ENCODE results near the gene PTPRN.
A peak's percentile ranks its signal among the peaks of the same experiment; 100 is the strongest.
"Not testable (repeated sequence)": the region's sequence is repeated elsewhere in the genome, so short reads cannot be mapped to it uniquely, and the experiment has no call there.

The PTPRN gene

GRCh38 chr2:219334076-219334475 is 24.9 kb upstream of the PTPRN start:
- no peak overlapping the region for H3K9ac ChIP-seq (ENCODE audit: low read length)
- H3K4me3 ChIP-seq (ENCODE audit: low read depth, low read length), result no peak overlapping the region
- 0 out of 2 replicates have a peak, but pooled peaks cover 5% of the 10 kb centered on the region for H3K4me1 ChIP-seq (ENCODE audit: control insufficient read depth, insufficient read depth, low read length)
- H3K27me3 ChIP-seq (ENCODE audit: control insufficient read depth, insufficient read depth, low read length), result peaks cover 59% of the 10 kb centered on the region
- H3K27ac ChIP-seq (ENCODE audit: low read depth, low read length), result no peak overlapping the region
- H3K36me3 ChIP-seq (ENCODE audit: control insufficient read depth, insufficient read depth, low read length), result no peaks in the 10 kb centered on the region
- no peaks in the 10 kb centered on the region for H3K9me3 ChIP-seq (ENCODE audit: control insufficient read depth, insufficient read depth, low read depth, low read length)

GRCh38 chr2:219332542-219332941 is 23.3 kb upstream of the PTPRN start, which contains the start of gene RESP18:
RESP18 (minus strand) TSS chr2:219332744.
- Histone ChIP-seq H3K4me3 (ENCODE audit: low read depth, low read length) (peak within 1 kb of the TSS; percentile 55), H3K9me3 (ENCODE audit: control insufficient read depth, insufficient read depth, low read depth, low read length) (no peaks in the 10 kb centered on the region), H3K36me3 (ENCODE audit: control insufficient read depth, insufficient read depth, low read length) (no peaks in the 10 kb centered on the region), H3K4me1 (ENCODE audit: control insufficient read depth, insufficient read depth, low read length) (0 out of 2 replicates have a peak, but pooled peaks cover 5% of the 10 kb centered on the region), H3K9ac (ENCODE audit: low read length) (no peak within 1 kb of the TSS), H3K27ac (ENCODE audit: low read depth, low read length) (no peak within 1 kb of the TSS), H3K27me3 (ENCODE audit: control insufficient read depth, insufficient read depth, low read length) (peaks cover 75% of the 10 kb centered on the region)

- no peak overlapping the region for H3K9ac ChIP-seq (ENCODE audit: low read length)
- no peaks in the 10 kb centered on the region for H3K9me3 ChIP-seq (ENCODE audit: control insufficient read depth, insufficient read depth, low read depth, low read length)
- H3K27me3 ChIP-seq (ENCODE audit: control insufficient read depth, insufficient read depth, low read length), result peaks cover 80% of the 10 kb centered on the region
- H3K4me3 ChIP-seq (ENCODE audit: low read depth, low read length), result peak overlapping the region; percentile 55
- 0 out of 2 replicates have a peak, but pooled peaks cover 5% of the 10 kb centered on the region for H3K4me1 ChIP-seq (ENCODE audit: control insufficient read depth, insufficient read depth, low read length)
- H3K36me3 ChIP-seq (ENCODE audit: control insufficient read depth, insufficient read depth, low read length), result no peaks in the 10 kb centered on the region
- H3K27ac ChIP-seq (ENCODE audit: low read depth, low read length), result no peak overlapping the region
These were observed 22.5 kb upstream of the PTPRN start for GRCh38 chr2:219331560-219332213.

- Histone ChIP-seq H3K27ac (ENCODE audit: low read depth, low read length) (no peak overlapping the region), H3K4me1 (ENCODE audit: control insufficient read depth, insufficient read depth, low read length) (0 out of 2 replicates have a peak, but pooled peaks cover 5% of the 10 kb centered on the region), H3K27me3 (ENCODE audit: control insufficient read depth, insufficient read depth, low read length) (peaks cover 81% of the 10 kb centered on the region), H3K9me3 (ENCODE audit: control insufficient read depth, insufficient read depth, low read depth, low read length) (no peaks in the 10 kb centered on the region), H3K36me3 (ENCODE audit: control insufficient read depth, insufficient read depth, low read length) (no peaks in the 10 kb centered on the region), H3K9ac (ENCODE audit: low read length) (no peak overlapping the region), H3K4me3 (ENCODE audit: low read depth, low read length) (no peak overlapping the region)
These were observed 18.5 kb upstream of the PTPRN start for GRCh38 chr2:219327719-219328118.

GRCh38 chr2:219325657-219326315 is 16.6 kb upstream of the PTPRN start:
- H3K36me3 ChIP-seq (ENCODE audit: control insufficient read depth, insufficient read depth, low read length), result no peaks in the 10 kb centered on the region
- H3K4me3 ChIP-seq (ENCODE audit: low read depth, low read length), result no peak overlapping the region
- no peak overlapping the region for H3K27ac ChIP-seq (ENCODE audit: low read depth, low read length)
- peaks cover 72% of the 10 kb centered on the region for H3K27me3 ChIP-seq (ENCODE audit: control insufficient read depth, insufficient read depth, low read length)
- H3K9ac ChIP-seq (ENCODE audit: low read length), result no peak overlapping the region
- no peaks in the 10 kb centered on the region for H3K4me1 ChIP-seq (ENCODE audit: control insufficient read depth, insufficient read depth, low read length)
- no peaks in the 10 kb centered on the region for H3K9me3 ChIP-seq (ENCODE audit: control insufficient read depth, insufficient read depth, low read depth, low read length)

GRCh38 chr2:219325136-219325535 is 15.9 kb upstream of the PTPRN start:
- H3K4me1 ChIP-seq (ENCODE audit: control insufficient read depth, insufficient read depth, low read length), result no peaks in the 10 kb centered on the region
- peaks cover 66% of the 10 kb centered on the region for H3K27me3 ChIP-seq (ENCODE audit: control insufficient read depth, insufficient read depth, low read length)
- H3K36me3 ChIP-seq (ENCODE audit: control insufficient read depth, insufficient read depth, low read length), result no peaks in the 10 kb centered on the region
- no peak overlapping the region for H3K4me3 ChIP-seq (ENCODE audit: low read depth, low read length)
- no peak overlapping the region for H3K9ac ChIP-seq (ENCODE audit: low read length)
- no peak overlapping the region for H3K27ac ChIP-seq (ENCODE audit: low read depth, low read length)
- no peaks in the 10 kb centered on the region for H3K9me3 ChIP-seq (ENCODE audit: control insufficient read depth, insufficient read depth, low read depth, low read length)

GRCh38 chr2:219323434-219323833 is 14.2 kb upstream of the PTPRN start:
- no peaks in the 10 kb centered on the region for H3K4me1 ChIP-seq (ENCODE audit: control insufficient read depth, insufficient read depth, low read length)
- no peak overlapping the region for H3K9ac ChIP-seq (ENCODE audit: low read length)
- H3K27me3 ChIP-seq (ENCODE audit: control insufficient read depth, insufficient read depth, low read length), result peaks cover 49% of the 10 kb centered on the region
- H3K4me3 ChIP-seq (ENCODE audit: low read depth, low read length), result no peak overlapping the region
- H3K36me3 ChIP-seq (ENCODE audit: control insufficient read depth, insufficient read depth, low read length), result no peaks in the 10 kb centered on the region
- H3K9me3 ChIP-seq (ENCODE audit: control insufficient read depth, insufficient read depth, low read depth, low read length), result no peaks in the 10 kb centered on the region
- H3K27ac ChIP-seq (ENCODE audit: low read depth, low read length), result no peak overlapping the region

- Histone ChIP-seq H3K27ac (ENCODE audit: low read depth, low read length) (no peak overlapping the region), H3K9ac (ENCODE audit: low read length) (no peak overlapping the region), H3K36me3 (ENCODE audit: control insufficient read depth, insufficient read depth, low read length) (no peaks in the 10 kb centered on the region), H3K4me3 (ENCODE audit: low read depth, low read length) (no peak overlapping the region), H3K27me3 (ENCODE audit: control insufficient read depth, insufficient read depth, low read length) (peaks cover 6% of the 10 kb centered on the region), H3K4me1 (ENCODE audit: control insufficient read depth, insufficient read depth, low read length) (peaks cover 10% of the 10 kb centered on the region; the same call in 1 of the 2 replicates), H3K9me3 (ENCODE audit: control insufficient read depth, insufficient read depth, low read depth, low read length) (no peaks in the 10 kb centered on the region)
These were observed 5.7 kb upstream of the PTPRN start for GRCh38 chr2:219314804-219315468.

GRCh38 chr2:219312683-219313263 is 3.6 kb upstream of the PTPRN start:
- H3K9ac ChIP-seq (ENCODE audit: low read length); H3K36me3 ChIP-seq (ENCODE audit: control insufficient read depth, insufficient read depth, low read length); H3K27ac ChIP-seq (ENCODE audit: low read depth, low read length); H3K9me3 ChIP-seq (ENCODE audit: control insufficient read depth, insufficient read depth, low read depth, low read length); H3K4me3 ChIP-seq (ENCODE audit: low read depth, low read length): not testable (repeated sequence)
- peaks cover 16% of the 10 kb centered on the region; the same call in 1 of the 2 replicates for H3K4me1 ChIP-seq (ENCODE audit: control insufficient read depth, insufficient read depth, low read length)
- peaks cover 24% of the 10 kb centered on the region for H3K27me3 ChIP-seq (ENCODE audit: control insufficient read depth, insufficient read depth, low read length)

- H3K27ac ChIP-seq (ENCODE audit: low read depth, low read length), result no peak overlapping the region
- no peaks in the 10 kb centered on the region for H3K9me3 ChIP-seq (ENCODE audit: control insufficient read depth, insufficient read depth, low read depth, low read length)
- H3K4me1 ChIP-seq (ENCODE audit: control insufficient read depth, insufficient read depth, low read length), result peaks cover 19% of the 10 kb centered on the region; the same call in 1 of the 2 replicates
- peak overlapping the region; percentile 25 for H3K9ac ChIP-seq (ENCODE audit: low read length)
- peak overlapping the region; percentile 75 for H3K4me3 ChIP-seq (ENCODE audit: low read depth, low read length)
- H3K27me3 ChIP-seq (ENCODE audit: control insufficient read depth, insufficient read depth, low read length), result peaks cover 58% of the 10 kb centered on the region
- H3K36me3 ChIP-seq (ENCODE audit: control insufficient read depth, insufficient read depth, low read length), result no peaks in the 10 kb centered on the region
These were observed 779 bp downstream of the PTPRN start for GRCh38 chr2:219308142-219309101.

Data from HUES6 (cell line).